GM23338 (cell line): ENCODE results near the gene MFRP. TPM values are rescaled to one million over a fixed set of nuclear protein-coding genes. Genes with fewer than 3 reads are reported as not detected.

Experiments used
- ATAC-seq: fragments of 200-7000 bp; cut with Tn5 transposase; 3 replicates; pipeline ENCODE4 v1.9.1; 2020
- DNase-seq: peaks from one replicate; pipeline ENCODE4 v3.0.0-alpha.2; 2015; ENCODE audit warnings: low spot score
- H2AFZ ChIP-seq: fragments of 200-600 bp; sonication (generic); 2 replicates; pipeline ENCODE4 v1.8.0; 2016; ENCODE audit warnings: antibody characterized with exemption, mild to moderate bottlenecking, moderate library complexity
- H3F3A ChIP-seq: fragments of 200-600 bp; sonication (generic); replicated peaks from 2 replicates; pipeline ENCODE4 v1.8.0; 2017; ENCODE audit warnings: antibody characterized with exemption, mixed run types, low read depth
- H3K27ac ChIP-seq: fragments of 200-600 bp; sonication (generic); 2 replicates; pipeline ENCODE4 v1.6.1; 2016; ENCODE audit warnings: low read depth
- H3K27me3 ChIP-seq: fragments of 200-600 bp; sonication (generic); 2 replicates; pipeline ENCODE4 v1.8.0; 2016; ENCODE audit warnings: mild to moderate bottlenecking, mixed run types, moderate library complexity; ENCODE audit not compliant: insufficient read depth
- H3K36me3 ChIP-seq: fragments of 200-600 bp; sonication (generic); 2 replicates; pipeline ENCODE4 v1.8.0; 2016; ENCODE audit warnings: mild to moderate bottlenecking; ENCODE audit not compliant: insufficient read depth
- H3K4me1 ChIP-seq: fragments of 200-600 bp; sonication (generic); 2 replicates; pipeline ENCODE4 v1.8.0; 2016; ENCODE audit warnings: mild to moderate bottlenecking, moderate library complexity; ENCODE audit not compliant: insufficient read depth
- H3K4me2 ChIP-seq: fragments of 200-600 bp; sonication (generic); 2 replicates; pipeline ENCODE4 v1.7.1; 2017; ENCODE audit warnings: mixed run types
- H3K4me3 ChIP-seq: fragments of 200-600 bp; sonication (generic); 2 replicates; pipeline ENCODE4 v1.6.1; 2016; ENCODE audit warnings: mixed run types
- H3K79me2 ChIP-seq: fragments of 200-600 bp; sonication (generic); replicated peaks from 2 replicates; pipeline ENCODE4 v1.8.0; 2017; ENCODE audit warnings: mild to moderate bottlenecking; ENCODE audit not compliant: insufficient read depth
- H3K9me2 ChIP-seq: fragments of 200-600 bp; sonication (generic); 2 replicates; pipeline ENCODE4 v1.8.0; 2017; ENCODE audit not compliant: insufficient read depth
- H4K20me1 ChIP-seq: fragments of 200-600 bp; sonication (generic); replicated peaks from 2 replicates; pipeline ENCODE4 v1.8.0; 2017; ENCODE audit warnings: mild to moderate bottlenecking; ENCODE audit not compliant: insufficient read depth
- H3K27ac Mint-ChIP-seq: 2 replicates; pipeline ENCODE4 v1.8.0; 2020; ENCODE audit warnings: inconsistent platforms, mild to moderate bottlenecking, moderate library complexity, mixed read lengths
- H3K27me3 Mint-ChIP-seq: 3 replicates; pipeline ENCODE4 v1.8.0; 2022; ENCODE audit warnings: low read depth, mild to moderate bottlenecking, moderate library complexity, mixed read lengths, inconsistent platforms; ENCODE audit not compliant: insufficient read depth, poor library complexity
- H3K36me3 Mint-ChIP-seq: 3 replicates; pipeline ENCODE4 v1.8.0; 2021; ENCODE audit warnings: low read depth, mild to moderate bottlenecking, inconsistent platforms, moderate library complexity, mixed read lengths
- H3K4me1 Mint-ChIP-seq: 3 replicates; pipeline ENCODE4 v1.8.0; 2020; ENCODE audit warnings: mild to moderate bottlenecking, inconsistent platforms, mixed read lengths
- H3K4me3 Mint-ChIP-seq: 3 replicates; pipeline ENCODE4 v1.8.0; 2021; ENCODE audit warnings: moderate library complexity, mild to moderate bottlenecking, inconsistent platforms, mixed read lengths
- H3K9me3 Mint-ChIP-seq: 3 replicates; pipeline ENCODE4 v1.8.0; 2020; ENCODE audit warnings: moderate library complexity, mild to moderate bottlenecking, inconsistent platforms, mixed read lengths
- CREB1 ChIP-seq: fragments of 250-450 bp; sonication (Bioruptor Pico); IDR thresholded peaks from 2 replicates; pipeline ENCODE4 v1.5.0; 2020; ENCODE audit warnings: low read depth, mild to moderate bottlenecking, moderate library complexity
- CTCF ChIP-seq, 2 experiments: fragments of 200-600 bp in 1 of 2; sonication (generic) in 1 of 2; conservative IDR thresholded peaks; 2 replicates each; pipeline versions ENCODE4 v1.5.1 to v1.6.1; 2016 to 2017; ENCODE audit warnings: antibody characterized with exemption in 2 of 2, low read depth in 2 of 2, mild to moderate bottlenecking in 2 of 2, moderate library complexity in 1 of 2
- EZH2 ChIP-seq: fragments of 200-600 bp; sonication (generic); IDR thresholded peaks from one replicate; pipeline ENCODE4 v1.8.0; 2017; ENCODE audit warnings: antibody characterized with exemption, mild to moderate bottlenecking, low read depth; ENCODE audit not compliant: unreplicated experiment
- EZH2phosphoT487 ChIP-seq: fragments of 200-600 bp; sonication (generic); IDR thresholded peaks from one replicate; pipeline ENCODE4 v1.8.1; 2018; ENCODE audit warnings: antibody characterized with exemption; ENCODE audit not compliant: unreplicated experiment
- JUNB ChIP-seq: IDR thresholded peaks from one replicate; pipeline ENCODE4 v1.6.1; 2016; ENCODE audit warnings: antibody characterized with exemption; ENCODE audit not compliant: unreplicated experiment
- NANOG ChIP-seq: IDR thresholded peaks from 2 replicates; pipeline ENCODE4 v1.6.1; 2016; ENCODE audit warnings: antibody characterized with exemption, borderline replicate concordance
- POLR2AphosphoS5 ChIP-seq: IDR thresholded peaks from 2 replicates; pipeline ENCODE4 v1.6.1; 2016; ENCODE audit warnings: antibody characterized with exemption, low read depth
- STAT1 ChIP-seq: IDR thresholded peaks from one replicate; pipeline ENCODE4 v1.6.1; 2016; ENCODE audit warnings: antibody characterized with exemption; ENCODE audit not compliant: unreplicated experiment
- ZNF114 ChIP-seq: fragments of 250-450 bp; sonication (Bioruptor Pico); IDR thresholded peaks from 2 replicates; pipeline ENCODE4 v1.5.0; 2020; ENCODE audit warnings: mild to moderate bottlenecking, moderate library complexity
- ZNF462 ChIP-seq: fragments of 250-450 bp; sonication (Bioruptor Pico); IDR thresholded peaks from 2 replicates; pipeline ENCODE4 v1.5.0; 2020; ENCODE audit warnings: mild to moderate bottlenecking, moderate library complexity
- polyA plus RNA-seq: library from polyadenylated mRNA; unstranded; fragments of >200 nt; fragmentation: Nextera tagmentation; extraction: Ambion mirVana; gene quantifications from 2 replicates; pipeline ENCODE4 v1.2.1, GENCODE V29; 2016
- total RNA-seq: library from RNA; depleted of rRNA; stranded (reverse); fragments of >200 nt; shearing (Covaris generic); gene quantifications from 2 replicates; pipeline ENCODE4 v1.2.3, GENCODE V29; 2014
- TF ChIP-seq, protein P1 (sequence below): IDR thresholded peaks from 2 replicates; pipeline ENCODE4 v1.6.1; 2016; ENCODE audit warnings: antibody characterized with exemption

The MFRP gene
- total and polyA plus RNA-seq, 2 experiments from 2014 or later, result 0.03 TPM; not detected in 1

GRCh38 chr11:119303227-119303718 lies 43.2 kb downstream of the MFRP start (continued):
- TF ChIP-seq ZNF462 (CRISPR knock-in tag) (no peak), CTCF (conservative IDR thresholded peaks at IDR 0.05; ENCODE audit: low read depth in 2 of 2) (no peak), EZH2phosphoT487 (no peak), EZH2 (no peak), JUNB (no peak), POLR2AphosphoS5 (no peak)

GRCh38 chr11:119300198-119300964 lies 46.1 kb downstream of the MFRP start:
- ATAC-seq (no peak), DNase-seq (no peak)
- Histone ChIP-seq H3K27ac (no peak overlapping the region), H3K4me1 (no peaks in the 10 kb centered on the region), H2AFZ (no peak overlapping the region), H3F3A (peaks cover 3% of the 10 kb centered on the region; the same call in 1 of the 2 replicates), H3K9me2 (no peaks in the 10 kb centered on the region), H3K4me2 (no peak overlapping the region), H3K79me2 (0 out of 2 replicates have a peak, but pooled peaks cover 6% of the 10 kb centered on the region), H3K36me3 (peaks cover 63% of the 10 kb centered on the region), H4K20me1 (peaks cover 11% of the 10 kb centered on the region), H3K27me3 (no peaks in the 10 kb centered on the region), H3K4me3 (no peak overlapping the region)
- TF ChIP-seq, protein P1, sequence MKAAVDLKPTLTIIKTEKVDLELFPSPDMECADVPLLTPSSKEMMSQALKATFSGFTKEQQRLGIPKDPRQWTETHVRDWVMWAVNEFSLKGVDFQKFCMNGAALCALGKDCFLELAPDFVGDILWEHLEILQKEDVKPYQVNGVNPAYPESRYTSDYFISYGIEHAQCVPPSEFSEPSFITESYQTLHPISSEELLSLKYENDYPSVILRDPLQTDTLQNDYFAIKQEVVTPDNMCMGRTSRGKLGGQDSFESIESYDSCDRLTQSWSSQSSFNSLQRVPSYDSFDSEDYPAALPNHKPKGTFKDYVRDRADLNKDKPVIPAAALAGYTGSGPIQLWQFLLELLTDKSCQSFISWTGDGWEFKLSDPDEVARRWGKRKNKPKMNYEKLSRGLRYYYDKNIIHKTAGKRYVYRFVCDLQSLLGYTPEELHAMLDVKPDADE, result no peak
- TF ChIP-seq CTCF (conservative IDR thresholded peaks at IDR 0.05; ENCODE audit: low read depth in 2 of 2) (no peak), CREB1 (CRISPR knock-in tag) (no peak), EZH2 (no peak), STAT1 (no peak), NANOG (no peak), ZNF114 (CRISPR knock-in tag) (no peak)
- H3K27me3 Mint-ChIP-seq, result no peaks in the 10 kb centered on the region
- H3K27ac Mint-ChIP-seq, result no peak overlapping the region
- peaks cover 80% of the 10 kb centered on the region for H3K36me3 Mint-ChIP-seq
- H3K9me3 Mint-ChIP-seq, result no peaks in the 10 kb centered on the region; the same call in 2 of the 3 replicates
- H3K4me3 Mint-ChIP-seq, result no peak overlapping the region
- 0 out of 3 replicates have a peak, but pooled peaks cover 3% of the 10 kb centered on the region for H3K4me1 Mint-ChIP-seq
